Measurements from ENCODE around the gene PLOD2.

The PLOD2 gene

GRCh38 chr3:146104068-146104467 lies 56.9 kb downstream of the PLOD2 start:
- no peaks in the 10 kb centered on the region for H3K79me2 ChIP-seq (ENCODE audit: control insufficient read depth, insufficient read depth, low read length, poor library complexity)
- no peaks in the 10 kb centered on the region for H3K27me3 ChIP-seq (ENCODE audit: insufficient read depth, low read length)
- no peak overlapping the region for H4K12ac ChIP-seq (ENCODE audit: low read depth, low read length)
- H2AK5ac ChIP-seq (ENCODE audit: low read length): no peak overlapping the region
- no peaks in the 10 kb centered on the region for H3K79me1 ChIP-seq (ENCODE audit: low read length)
- no peak overlapping the region for H3K18ac ChIP-seq (ENCODE audit: low read length)
- H3K27ac ChIP-seq (ENCODE audit: low read depth, low read length): no peak overlapping the region
- no peak overlapping the region for H3K14ac ChIP-seq (ENCODE audit: low read length)
- no peak overlapping the region for H3K4me2 ChIP-seq (ENCODE audit: low read length)
- H3K9ac ChIP-seq (ENCODE audit: low read length): no peak overlapping the region
- H4K91ac ChIP-seq (ENCODE audit: low read depth, low read length): no peak overlapping the region
- H3K36me3 ChIP-seq (ENCODE audit: control insufficient read depth in 1 of 2, insufficient read depth in 2 of 2, low read length in 2 of 2): peaks cover 2 to 4% of the 10 kb centered on the region in 2 experiments
- WGBS (ENCODE audit: extremely low coverage, insufficient coverage, insufficient read length): no CpG with 5 or more reads among the region's 3 CpGs
- H3K4me1 ChIP-seq (ENCODE audit: control insufficient read depth in 1 of 2, insufficient read depth in 2 of 2, low read length in 2 of 2): no peaks in the 10 kb centered on the region
- no peak overlapping the region for H2AFZ ChIP-seq (ENCODE audit: insufficient read depth, low read length, poor library complexity)
- H4K8ac ChIP-seq (ENCODE audit: low read depth, low read length): no peak overlapping the region
- no peak overlapping the region for H2BK12ac ChIP-seq (ENCODE audit: low read length)
- no peaks in the 10 kb centered on the region for H3K9me3 ChIP-seq (ENCODE audit: insufficient read depth, low read depth, low read length)
- no peak overlapping the region for H3K4ac ChIP-seq (ENCODE audit: low read depth, low read length)
- H3K23ac ChIP-seq (ENCODE audit: low read length): no peak overlapping the region
- no peak overlapping the region for H3K4me3 ChIP-seq (ENCODE audit: low read depth, low read length)
- H2BK120ac ChIP-seq (ENCODE audit: insufficient read depth, low read length, poor library complexity): no peak overlapping the region
- no peak for DNase-seq
- no peak overlapping the region for H2BK5ac ChIP-seq (ENCODE audit: low read depth, low read length, poor library complexity)

- Histone ChIP-seq H3K4ac (ENCODE audit: low read depth, low read length) (no peak overlapping the region), H2BK5ac (ENCODE audit: low read depth, low read length, poor library complexity) (no peak overlapping the region), H2AK5ac (ENCODE audit: low read length) (no peak overlapping the region), H3K4me1 (ENCODE audit: control insufficient read depth in 1 of 2, insufficient read depth in 2 of 2, low read length in 2 of 2) (no peaks in the 10 kb centered on the region), H3K36me3 (ENCODE audit: control insufficient read depth in 1 of 2, insufficient read depth in 2 of 2, low read length in 2 of 2) (peaks cover 0 to 4% of the 10 kb centered on the region in 2 experiments), H3K27me3 (ENCODE audit: insufficient read depth, low read length) (no peaks in the 10 kb centered on the region), H3K9me3 (ENCODE audit: insufficient read depth, low read depth, low read length) (no peaks in the 10 kb centered on the region), H2AFZ (ENCODE audit: insufficient read depth, low read length, poor library complexity) (no peak overlapping the region), H3K9ac (ENCODE audit: low read length) (no peak overlapping the region), H3K14ac (ENCODE audit: low read length) (no peak overlapping the region), H3K79me1 (ENCODE audit: low read length) (no peaks in the 10 kb centered on the region), H3K23ac (ENCODE audit: low read length) (no peak overlapping the region), H2BK120ac (ENCODE audit: insufficient read depth, low read length, poor library complexity) (no peak overlapping the region), H4K91ac (ENCODE audit: low read depth, low read length) (no peak overlapping the region), H3K18ac (ENCODE audit: low read length) (no peak overlapping the region), H3K27ac (ENCODE audit: low read depth, low read length) (no peak overlapping the region), H3K4me3 (ENCODE audit: low read depth, low read length) (no peak overlapping the region), H2BK12ac (ENCODE audit: low read length) (no peak overlapping the region), H3K4me2 (ENCODE audit: low read length) (no peak overlapping the region), H4K8ac (ENCODE audit: low read depth, low read length) (no peak overlapping the region), H3K79me2 (ENCODE audit: control insufficient read depth, insufficient read depth, low read length, poor library complexity) (no peaks in the 10 kb centered on the region), H4K12ac (ENCODE audit: low read depth, low read length) (no peak overlapping the region)
- no CpG with 5 or more reads among the region's 3 CpGs for WGBS (ENCODE audit: extremely low coverage, insufficient coverage, insufficient read length)
- DNase-seq: no peak
Measured at GRCh38 chr3:146102885-146103284, 58.1 kb downstream of the PLOD2 start.

- no peaks in the 10 kb centered on the region for H3K27me3 ChIP-seq (ENCODE audit: insufficient read depth, low read length)
- H3K27ac ChIP-seq (ENCODE audit: low read depth, low read length): no peak overlapping the region
- H4K12ac ChIP-seq (ENCODE audit: low read depth, low read length): no peak overlapping the region
- H3K23ac ChIP-seq (ENCODE audit: low read length): no peak overlapping the region
- no peak overlapping the region for H4K91ac ChIP-seq (ENCODE audit: low read depth, low read length)
- H3K4ac ChIP-seq (ENCODE audit: low read depth, low read length): no peak overlapping the region
- no peak overlapping the region for H4K8ac ChIP-seq (ENCODE audit: low read depth, low read length)
- peaks cover 0 to 4% of the 10 kb centered on the region in 2 experiments for H3K36me3 ChIP-seq (ENCODE audit: control insufficient read depth in 1 of 2, insufficient read depth in 2 of 2, low read length in 2 of 2)
- H2AFZ ChIP-seq (ENCODE audit: insufficient read depth, low read length, poor library complexity): no peak overlapping the region
- no peaks in the 10 kb centered on the region for H3K4me1 ChIP-seq (ENCODE audit: control insufficient read depth in 1 of 2, insufficient read depth in 2 of 2, low read length in 2 of 2)
- no peaks in the 10 kb centered on the region for H3K79me2 ChIP-seq (ENCODE audit: control insufficient read depth, insufficient read depth, low read length, poor library complexity)
- no peak overlapping the region for H3K4me2 ChIP-seq (ENCODE audit: low read length)
- no peak overlapping the region for H3K14ac ChIP-seq (ENCODE audit: low read length)
- no peak overlapping the region for H3K18ac ChIP-seq (ENCODE audit: low read length)
- no peak for DNase-seq
- H2AK5ac ChIP-seq (ENCODE audit: low read length): no peak overlapping the region
- H3K4me3 ChIP-seq (ENCODE audit: low read depth, low read length): no peak overlapping the region
- WGBS (ENCODE audit: extremely low coverage, insufficient coverage, insufficient read length): no CpG with 5 or more reads among the region's 2 CpGs
- H2BK5ac ChIP-seq (ENCODE audit: low read depth, low read length, poor library complexity): no peak overlapping the region
- no peak overlapping the region for H3K9ac ChIP-seq (ENCODE audit: low read length)
- H2BK12ac ChIP-seq (ENCODE audit: low read length): no peak overlapping the region
- H3K79me1 ChIP-seq (ENCODE audit: low read length): no peaks in the 10 kb centered on the region
- no peaks in the 10 kb centered on the region for H3K9me3 ChIP-seq (ENCODE audit: insufficient read depth, low read depth, low read length)
- H2BK120ac ChIP-seq (ENCODE audit: insufficient read depth, low read length, poor library complexity): no peak overlapping the region
Measured at GRCh38 chr3:146101538-146101937, 59.4 kb downstream of the PLOD2 start.

DNA sequence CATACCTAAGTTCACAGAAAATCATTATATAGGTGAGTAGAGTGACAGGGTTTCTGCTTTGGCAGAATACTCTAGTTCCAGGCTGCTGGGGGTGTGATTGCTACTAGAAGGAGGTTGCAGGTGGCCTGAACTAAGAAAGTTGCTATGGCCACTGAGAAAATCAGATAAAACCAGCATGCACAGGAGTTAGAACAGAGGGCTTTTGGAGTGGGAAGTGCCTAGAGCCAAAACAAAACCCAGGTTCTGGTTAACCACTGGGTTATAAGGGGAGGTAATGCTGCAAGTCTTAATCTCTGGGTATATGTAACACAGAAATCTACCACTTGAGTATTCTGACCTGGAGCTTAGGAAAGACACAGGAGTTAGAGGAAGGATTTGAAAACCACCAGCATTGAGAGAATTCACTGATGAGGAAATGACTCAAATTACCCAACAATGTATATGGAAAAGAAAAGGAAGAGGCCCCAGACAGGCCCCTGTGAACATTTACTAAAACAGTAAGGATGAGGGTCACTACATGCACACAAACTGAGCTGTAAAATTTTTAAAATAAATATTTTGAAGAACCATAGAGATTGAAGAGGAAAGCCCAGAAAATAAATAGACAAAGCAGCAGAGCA lies 60.0 kb downstream of the PLOD2 start:
- Histone ChIP-seq H3K23ac (ENCODE audit: low read length) (no peak overlapping the region), H3K27ac (ENCODE audit: low read depth, low read length) (no peak overlapping the region), H4K91ac (ENCODE audit: low read depth, low read length) (no peak overlapping the region), H2AK5ac (ENCODE audit: low read length) (no peak overlapping the region), H4K8ac (ENCODE audit: low read depth, low read length) (no peak overlapping the region), H3K9me3 (ENCODE audit: insufficient read depth, low read depth, low read length) (no peaks in the 10 kb centered on the region), H3K79me2 (ENCODE audit: control insufficient read depth, insufficient read depth, low read length, poor library complexity) (no peaks in the 10 kb centered on the region), H2BK5ac (ENCODE audit: low read depth, low read length, poor library complexity) (no peak overlapping the region), H3K79me1 (ENCODE audit: low read length) (no peaks in the 10 kb centered on the region), H3K4me1 (ENCODE audit: control insufficient read depth in 1 of 2, insufficient read depth in 2 of 2, low read length in 2 of 2) (no peaks in the 10 kb centered on the region), H3K4me2 (ENCODE audit: low read length) (no peak overlapping the region), H3K36me3 (ENCODE audit: control insufficient read depth in 1 of 2, insufficient read depth in 2 of 2, low read length in 2 of 2) (peaks cover 0 to 4% of the 10 kb centered on the region in 2 experiments), H2BK120ac (ENCODE audit: insufficient read depth, low read length, poor library complexity) (no peak overlapping the region), H2AFZ (ENCODE audit: insufficient read depth, low read length, poor library complexity) (no peak overlapping the region), H3K18ac (ENCODE audit: low read length) (no peak overlapping the region), H3K4me3 (ENCODE audit: low read depth, low read length) (no peak overlapping the region), H3K14ac (ENCODE audit: low read length) (no peak overlapping the region), H3K4ac (ENCODE audit: low read depth, low read length) (no peak overlapping the region), H2BK12ac (ENCODE audit: low read length) (no peak overlapping the region), H3K27me3 (ENCODE audit: insufficient read depth, low read length) (no peaks in the 10 kb centered on the region), H3K9ac (ENCODE audit: low read length) (no peak overlapping the region), H4K12ac (ENCODE audit: low read depth, low read length) (no peak overlapping the region)
- DNase-seq: peak; percentile 12 to 41
